Caco-2 (cell line): ENCODE measurements around the gene IGF1. TPM values are rescaled to one million over a fixed set of nuclear protein-coding genes. Genes with fewer than 3 reads are reported as not detected.

Source experiments
- BruUV-seq: library from RNA; stranded (reverse); fragments of 400-500 nt; replicated peaks from 2 replicates; lab custom pipeline; 2021; lab: Mats Ljungman, UMichigan
- CTCF ChIA-PET: fragments of 300-600 bp; sonication (Branson Sonifier 250); formaldehyde crosslinking; loops from one replicate; lab custom pipeline; 2022; ENCODE audit warnings: antibody characterized with exemption; lab: Charles Lee
- POLR2A ChIA-PET: fragments of 300-600 bp; sonication (Branson Sonifier 250); formaldehyde crosslinking; loops from one replicate; lab custom pipeline; 2022; ENCODE audit warnings: antibody characterized with exemption; lab: Charles Lee
- DNase-seq, 2 experiments: peaks; one replicate each; pipeline versions ENCODE4 v3.0.0 to v3.0.0-alpha.2; 2020 to 2022
- H3K27me3 ChIP-seq: replicated peaks from 2 replicates; pipeline ENCODE4 v1.6.0; 2011; ENCODE audit warnings: low read length; ENCODE audit not compliant: control insufficient read depth, insufficient read depth
- H3K36me3 ChIP-seq: 2 replicates; pipeline ENCODE4 v1.5.1; 2011; ENCODE audit warnings: low read length; ENCODE audit not compliant: control insufficient read depth, insufficient read depth
- H3K4me1 ChIP-seq: fragments of 250-450 bp; sonication (Bioruptor Pico); 2 replicates; pipeline ENCODE4 v1.5.1; 2020; ENCODE audit warnings: mild to moderate bottlenecking
- H3K4me3 ChIP-seq: 2 replicates; pipeline ENCODE4 v1.5.1; 2011; ENCODE audit warnings: low read depth, mild to moderate bottlenecking, control low read depth, low read length
- H3K9me3 ChIP-seq: fragments of 250-450 bp; sonication (Bioruptor Pico); 2 replicates; pipeline ENCODE4 v1.5.1; 2020; ENCODE audit warnings: mild to moderate bottlenecking, moderate library complexity
- H3K27ac Mint-ChIP-seq: one replicate; pipeline ENCODE4 v1.8.0; 2022; ENCODE audit warnings: mixed read lengths; ENCODE audit not compliant: unreplicated experiment
- H3K27me3 Mint-ChIP-seq: one replicate; pipeline ENCODE4 v1.8.0; 2022; ENCODE audit warnings: mixed read lengths; ENCODE audit not compliant: insufficient read depth, unreplicated experiment
- H3K36me3 Mint-ChIP-seq: one replicate; pipeline ENCODE4 v1.8.0; 2022; ENCODE audit warnings: mild to moderate bottlenecking, mixed read lengths; ENCODE audit not compliant: insufficient read depth, unreplicated experiment
- H3K4me1 Mint-ChIP-seq: one replicate; pipeline ENCODE4 v1.8.0; 2022; ENCODE audit warnings: low read depth, mixed read lengths; ENCODE audit not compliant: unreplicated experiment
- H3K4me3 Mint-ChIP-seq: one replicate; pipeline ENCODE4 v1.8.0; 2022; ENCODE audit warnings: mild to moderate bottlenecking, moderate library complexity, mixed read lengths; ENCODE audit not compliant: unreplicated experiment
- H3K9me3 Mint-ChIP-seq: one replicate; pipeline ENCODE4 v1.8.0; 2022; ENCODE audit warnings: mixed read lengths; ENCODE audit not compliant: unreplicated experiment
- CTCF ChIP-seq, 2 experiments: fragments of 200-600 bp in 1 of 2; IDR thresholded peaks; 1 replicate in 1 of 2; 2 replicates in 1 of 2; pipeline versions ENCODE4 v1.5.1 to v1.8.0; 2011 to 2022; ENCODE audit warnings: antibody characterized with exemption in 1 of 2, control low read depth in 1 of 2, inconsistent platforms in 1 of 2, low read depth in 1 of 2, low read length in 1 of 2, mild to moderate bottlenecking in 1 of 2, moderate library complexity in 1 of 2; ENCODE audit not compliant: insufficient read depth in 1 of 2, severe bottlenecking in 1 of 2, unreplicated experiment in 1 of 2
- intact Hi-C: fragments of 100-400 bp; cut with micrococcal nuclease; formaldehyde crosslinking; loops from one replicate; pipeline ENCODE4 v1.10.0; 2022; ENCODE audit not compliant: unreplicated experiment
- total RNA-seq: library from RNA; stranded (reverse); gene quantifications from 2 replicates; pipeline ENCODE4 v1.2.3, GENCODE V29; 2022

Gene IGF1
- total RNA-seq, 1 experiment from 2014 or later, result 2.3 TPM

- H3K4me3 Mint-ChIP-seq, result no peak overlapping the region
- no peak overlapping the region for H3K27ac Mint-ChIP-seq
- ChIA-PET POLR2A (no interaction called here), CTCF (no interaction called here)
- intact Hi-C loops, result no loop called here
- Histone ChIP-seq H3K9me3 (no peaks in the 10 kb centered on the region), H3K4me1 (peaks cover 12% of the 10 kb centered on the region), H3K27me3 (no peaks in the 10 kb centered on the region), H3K4me3 (no peak overlapping the region), H3K36me3 (no peaks in the 10 kb centered on the region)
- no peaks in the 10 kb centered on the region for H3K27me3 Mint-ChIP-seq
- no peaks in the 10 kb centered on the region for H3K36me3 Mint-ChIP-seq
- TF ChIP-seq CTCF (IDR thresholded peaks at IDR 0.05; ENCODE audit: insufficient read depth in 1 of 2, low read depth in 1 of 2, low read length in 1 of 2, severe bottlenecking in 1 of 2, unreplicated experiment in 1 of 2), result no peak
- no TSS peak for BruUV-seq
- no peak for DNase-seq
- H3K4me1 Mint-ChIP-seq, result peaks cover 15% of the 10 kb centered on the region
- H3K9me3 Mint-ChIP-seq, result no peaks in the 10 kb centered on the region
These were observed 86.2 kb downstream of the IGF1 start for GRCh38 chr12:102394200-102394599.

GRCh38 chr12:102390068-102390467 lies 90.3 kb downstream of the IGF1 start:
- Histone ChIP-seq H3K36me3 (no peaks in the 10 kb centered on the region), H3K27me3 (no peaks in the 10 kb centered on the region), H3K9me3 (no peaks in the 10 kb centered on the region), H3K4me1 (peaks cover 12% of the 10 kb centered on the region), H3K4me3 (no peak overlapping the region)
- intact Hi-C loops, result no loop called here
- no TSS peak for BruUV-seq
- no peaks in the 10 kb centered on the region for H3K36me3 Mint-ChIP-seq
- TF ChIP-seq CTCF (IDR thresholded peaks at IDR 0.05; ENCODE audit: insufficient read depth in 1 of 2, low read depth in 1 of 2, low read length in 1 of 2, severe bottlenecking in 1 of 2, unreplicated experiment in 1 of 2), result no peak
- H3K9me3 Mint-ChIP-seq, result peaks cover 21% of the 10 kb centered on the region
- H3K27me3 Mint-ChIP-seq, result no peaks in the 10 kb centered on the region
- CTCF ChIA-PET, result no interaction called here
- H3K4me1 Mint-ChIP-seq, result peaks cover 14% of the 10 kb centered on the region
- no peak overlapping the region for H3K27ac Mint-ChIP-seq
- H3K4me3 Mint-ChIP-seq, result no peak overlapping the region
- POLR2A ChIA-PET, result no interaction called here
- no peak for DNase-seq

- no peak overlapping the region for H3K27ac Mint-ChIP-seq
- Histone ChIP-seq H3K4me1 (no peaks in the 10 kb centered on the region), H3K36me3 (no peaks in the 10 kb centered on the region), H3K4me3 (no peak overlapping the region), H3K9me3 (peaks cover 11% of the 10 kb centered on the region; the same call in 1 of the 2 replicates), H3K27me3 (no peaks in the 10 kb centered on the region)
- H3K4me3 Mint-ChIP-seq, result no peak overlapping the region
- no peaks in the 10 kb centered on the region for H3K4me1 Mint-ChIP-seq
- no peaks in the 10 kb centered on the region for H3K27me3 Mint-ChIP-seq
- intact Hi-C loops, result no loop called here
- no peaks in the 10 kb centered on the region for H3K36me3 Mint-ChIP-seq
- no peak for TF ChIP-seq CTCF (IDR thresholded peaks at IDR 0.05; ENCODE audit: insufficient read depth in 1 of 2, low read depth in 1 of 2, low read length in 1 of 2, severe bottlenecking in 1 of 2, unreplicated experiment in 1 of 2)
- no peak for DNase-seq
- CTCF ChIA-PET, result no interaction called here
- POLR2A ChIA-PET, result no interaction called here
- H3K9me3 Mint-ChIP-seq, result peaks cover 37% of the 10 kb centered on the region
- no TSS peak for BruUV-seq
These were observed 91.9 kb downstream of the IGF1 start for GRCh38 chr12:102388469-102388868.
